DMS53 (cell line): Measurements from ENCODE around the gene FIGLA.
"Not testable (repeated sequence)": the region's sequence is repeated elsewhere in the genome, so short reads cannot be mapped to it uniquely, and the experiment has no call there.

Source experiments
- DNase-seq: peaks from one replicate; lab custom pipeline; 2025; lab: John Stamatoyannopoulos, UW

FIGLA gene

GRCh38 chr2:70746094-70746974 lies 44.1 kb downstream of the FIGLA start:
- no peak for DNase-seq

- DNase-seq = no peak
Observed at GRCh38 chr2:70745276-70745825, 45.1 kb downstream of the FIGLA start.

- DNase-seq = no peak
Observed at GRCh38 chr2:70744397-70744796, 46.0 kb downstream of the FIGLA start.

- no peak for DNase-seq
Observed at GRCh38 chr2:70743677-70744076, 46.8 kb downstream of the FIGLA start.

GRCh38 chr2:70743068-70743467 lies 47.4 kb downstream of the FIGLA start:
- DNase-seq = no peak

- not testable (repeated sequence) for DNase-seq
Observed at GRCh38 chr2:70739492-70739891, 51.0 kb downstream of the FIGLA start.

GRCh38 chr2:70738159-70738558 lies 52.3 kb downstream of the FIGLA start:
- no peak for DNase-seq

GRCh38 chr2:70735071-70735470 lies 55.4 kb downstream of the FIGLA start:
- DNase-seq = no peak

- DNase-seq = no peak
Observed at GRCh38 chr2:70733646-70734180, 56.7 kb downstream of the FIGLA start.

GRCh38 chr2:70732766-70733645 lies 57.4 kb downstream of the FIGLA start:
- no peak for DNase-seq

- no peak for DNase-seq
Observed at GRCh38 chr2:70730730-70731129, 59.7 kb downstream of the FIGLA start.

GRCh38 chr2:70729647-70730046 lies 60.8 kb downstream of the FIGLA start:
- no peak for DNase-seq

GRCh38 chr2:70728128-70728527 lies 62.3 kb downstream of the FIGLA start:
- DNase-seq = no peak
